GM12892 (cell line): ENCODE measurements around the gene TSPEAR.
"Not testable (repeated sequence)": the region's sequence is repeated elsewhere in the genome, so short reads cannot be mapped to it uniquely, and the experiment has no call there.

Source experiments
- DNase-seq: peaks from one replicate; pipeline ENCODE4 v3.0.0; 2011; ENCODE audit not compliant: insufficient read length
- FAIRE-seq: peaks from 2 replicates; lab custom pipeline; 2011; peaks lifted over from hg19 to GRCh38; lab: Jason Lieb, UNC
- POLR2A ChIP-seq: IDR thresholded peaks from 2 replicates; pipeline ENCODE4 v1.6.1; 2011; ENCODE audit warnings: low read depth, low read length, control low read depth
- POLR2AphosphoS5 ChIP-seq: IDR thresholded peaks from 2 replicates; pipeline ENCODE4 v1.6.1; 2011; ENCODE audit warnings: low read depth, low read length, control low read depth
- TAF1 ChIP-seq: IDR thresholded peaks from 2 replicates; pipeline ENCODE4 v1.6.1; 2011; ENCODE audit warnings: low read depth, mild to moderate bottlenecking, control low read depth, low read length, borderline replicate concordance

Gene TSPEAR

GRCh38 chr21:44576025-44576420, 135.3 kb downstream of the TSPEAR start:
- DNase-seq: no peak
- no peak for FAIRE-seq
- TF ChIP-seq POLR2AphosphoS5 (no peak), TAF1 (no peak), POLR2A (no peak)

- FAIRE-seq (no peak), DNase-seq (no peak)
- no peak for TF ChIP-seq POLR2AphosphoS5
- TF ChIP-seq TAF1: no peak
- no peak for TF ChIP-seq POLR2A
Measured at GRCh38 chr21:44575307-44576024, 135.9 kb downstream of the TSPEAR start.

GRCh38 chr21:44574457-44575306, 136.7 kb downstream of the TSPEAR start:
- no peak for FAIRE-seq
- no peak for TF ChIP-seq TAF1
- TF ChIP-seq POLR2A: no peak
- no peak for TF ChIP-seq POLR2AphosphoS5
- no peak for DNase-seq

- DNase-seq, FAIRE-seq: not testable (repeated sequence)
Measured at GRCh38 chr21:44573630-44574456, 137.5 kb downstream of the TSPEAR start, which contains the start of gene KRTAP10-4. Gene KRTAP10-4 (plus strand): TSS chr21:44573729. CDS start chr21:44573759, 30 bp downstream.

- TF ChIP-seq TAF1 (no peak), POLR2AphosphoS5 (no peak), POLR2A (no peak)
- FAIRE-seq: no peak
- DNase-seq: no peak
Measured at GRCh38 chr21:44572959-44573583, 138.3 kb downstream of the TSPEAR start.

GRCh38 chr21:44571844-44572782, 139.3 kb downstream of the TSPEAR start:
- DNase-seq (no peak), FAIRE-seq (no peak)
- TF ChIP-seq TAF1 (no peak), POLR2A (no peak), POLR2AphosphoS5 (no peak)

- no peak for TF ChIP-seq POLR2A
- no peak for TF ChIP-seq TAF1
- no peak for TF ChIP-seq POLR2AphosphoS5
- DNase-seq: no peak
- FAIRE-seq: no peak
Measured at GRCh38 chr21:44571296-44571695, 140.1 kb downstream of the TSPEAR start.

GRCh38 chr21:44569861-44570517, 141.4 kb downstream of the TSPEAR start:
- no peak for FAIRE-seq
- no peak for DNase-seq
- TF ChIP-seq POLR2AphosphoS5: no peak
- no peak for TF ChIP-seq TAF1
- TF ChIP-seq POLR2A: no peak

GRCh38 chr21:44568667-44569556, 142.5 kb downstream of the TSPEAR start:
- DNase-seq (no peak), FAIRE-seq (no peak)
- no peak for TF ChIP-seq POLR2AphosphoS5
- TF ChIP-seq TAF1: no peak
- TF ChIP-seq POLR2A: no peak

- FAIRE-seq: no peak
- DNase-seq: no peak
- TF ChIP-seq POLR2AphosphoS5 (no peak), TAF1 (no peak), POLR2A (no peak)
Measured at GRCh38 chr21:44568261-44568660, 143.1 kb downstream of the TSPEAR start.
